ENCODE data around the gene PRPF38B.
"Not testable (repeated sequence)": the region's sequence is repeated elsewhere in the genome, so short reads cannot be mapped to it uniquely, and the experiment has no call there.

The PRPF38B gene

DNA sequence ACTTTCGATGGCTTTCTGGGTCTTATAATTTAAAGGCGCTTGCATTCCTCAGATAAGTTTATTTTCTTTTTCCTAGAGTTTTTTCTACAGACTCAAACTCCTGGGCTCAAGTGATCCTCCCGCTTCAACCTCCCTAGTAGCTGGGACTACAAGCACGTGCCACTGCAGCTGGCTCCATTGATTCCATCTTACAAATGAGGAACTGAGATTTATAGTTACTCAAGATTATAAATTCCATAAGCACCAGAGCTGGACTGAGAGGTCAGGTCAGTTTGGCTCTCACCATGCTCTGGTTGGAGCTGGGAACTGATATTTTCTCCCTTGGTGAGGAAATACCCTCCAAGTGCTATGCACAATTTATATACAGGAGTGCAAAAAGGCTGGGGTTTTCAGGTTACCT lies 13.4 kb upstream of the PRPF38B start:
- DNase-seq (ENCODE audit: low read depth in 1 of 2, low spot score in 1 of 2), result no peak

DNA sequence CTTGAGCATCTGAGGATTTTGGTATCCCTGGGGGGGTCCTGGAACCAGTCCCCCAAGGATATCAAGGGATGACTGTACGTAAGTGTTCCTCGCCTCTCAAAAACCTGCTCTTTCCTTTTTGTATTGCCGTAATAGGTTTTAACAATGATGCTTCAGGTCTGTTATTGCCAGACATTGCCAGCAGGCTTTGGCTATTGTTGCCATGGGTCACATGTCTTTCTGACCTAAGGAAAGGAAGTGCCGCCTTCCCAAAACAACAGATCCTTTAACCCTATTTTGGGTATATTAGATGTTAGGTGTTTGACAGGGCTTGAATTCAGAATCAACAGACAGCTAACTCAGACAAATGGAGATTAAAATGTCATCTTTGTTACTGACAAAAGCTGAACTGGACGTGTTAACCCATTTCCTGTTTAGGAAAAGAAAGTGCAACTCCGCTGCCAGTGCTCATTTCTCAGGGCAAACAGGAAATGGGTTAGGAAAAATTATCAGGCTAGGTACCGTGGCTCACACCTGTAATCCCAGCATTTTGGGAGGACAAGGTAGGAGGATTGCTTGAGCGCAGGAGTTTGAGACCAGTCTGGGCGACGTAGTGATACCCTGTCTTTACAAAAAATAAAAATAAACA lies 12.4 kb upstream of the PRPF38B start:
- DNase-seq (ENCODE audit: low read depth in 1 of 2, low spot score in 1 of 2), result no peak

DNA sequence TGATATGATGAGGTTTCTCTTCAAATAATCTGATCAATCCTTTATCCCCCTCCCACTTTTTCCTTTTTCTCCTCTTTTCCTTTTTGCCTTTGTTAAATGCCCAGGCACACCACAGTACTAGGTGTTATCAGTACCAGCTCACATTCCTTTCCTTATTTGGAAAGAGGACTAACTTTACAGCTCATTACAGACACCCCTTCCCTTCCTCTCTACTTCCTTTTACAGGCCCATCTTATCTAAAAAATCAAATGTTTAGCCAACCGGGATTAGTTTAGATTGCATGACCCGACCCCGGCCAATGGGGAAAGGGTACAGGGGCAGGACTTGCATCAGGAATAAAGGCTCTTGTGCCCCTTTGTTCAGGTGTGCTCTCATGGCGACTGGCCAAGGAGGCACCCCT lies 10.4 kb upstream of the PRPF38B start:
- DNase-seq (ENCODE audit: low read depth in 1 of 2, low spot score in 1 of 2), result not testable (repeated sequence)

DNA sequence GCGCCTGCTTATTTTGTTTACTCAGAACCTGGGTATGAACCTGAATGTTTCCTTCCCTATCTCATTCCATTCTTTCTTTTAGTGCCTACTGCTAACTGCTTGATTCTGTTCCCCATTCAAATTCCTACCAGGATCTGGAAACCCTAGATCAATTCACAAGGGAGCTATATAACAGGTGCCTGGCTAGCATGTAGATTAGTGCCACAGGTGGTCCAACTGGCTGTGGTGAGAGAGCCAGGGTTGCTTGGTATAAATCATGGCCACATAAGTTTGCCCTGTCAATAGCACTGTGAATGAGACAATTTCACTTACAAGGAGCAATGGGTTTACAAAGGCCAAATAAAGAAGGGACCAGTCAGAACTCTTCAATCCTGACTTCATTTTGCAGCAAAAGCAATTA lies 6.6 kb upstream of the PRPF38B start:
- no peak for DNase-seq (ENCODE audit: low read depth in 1 of 2, low spot score in 1 of 2)

DNA sequence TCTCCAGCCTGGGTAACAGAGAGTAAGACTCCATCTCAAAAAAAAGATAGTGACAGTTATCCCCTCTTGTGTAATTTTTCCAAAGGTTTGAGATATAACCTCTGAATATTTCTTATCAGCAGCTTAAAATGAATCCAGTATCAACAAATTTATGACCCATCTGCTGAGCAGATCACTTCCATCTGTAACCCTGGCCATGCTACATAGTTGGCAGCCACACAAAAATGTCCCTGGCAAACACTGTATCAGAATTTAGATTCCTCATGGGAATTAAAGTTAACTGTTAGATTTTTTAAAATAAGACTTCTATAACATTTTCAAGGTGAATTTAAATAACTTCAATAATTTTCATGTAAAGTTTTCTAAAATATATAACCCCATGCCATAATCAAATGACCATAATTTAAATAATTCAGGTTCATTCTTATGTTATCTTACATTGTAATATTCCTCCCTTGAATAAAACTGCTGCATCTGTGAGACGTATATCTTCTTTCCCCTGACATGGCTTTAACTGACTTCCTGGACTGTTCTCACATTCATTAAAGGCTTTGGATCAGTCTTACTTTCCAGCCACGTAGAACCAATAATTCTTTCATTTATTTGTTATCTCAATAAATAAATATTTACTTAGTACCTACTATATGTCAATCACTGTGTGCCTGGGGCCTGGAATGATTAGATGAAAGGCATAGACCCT lies 5.3 kb upstream of the PRPF38B start:
- no peak for DNase-seq (ENCODE audit: low read depth in 1 of 2, low spot score in 1 of 2)

DNA sequence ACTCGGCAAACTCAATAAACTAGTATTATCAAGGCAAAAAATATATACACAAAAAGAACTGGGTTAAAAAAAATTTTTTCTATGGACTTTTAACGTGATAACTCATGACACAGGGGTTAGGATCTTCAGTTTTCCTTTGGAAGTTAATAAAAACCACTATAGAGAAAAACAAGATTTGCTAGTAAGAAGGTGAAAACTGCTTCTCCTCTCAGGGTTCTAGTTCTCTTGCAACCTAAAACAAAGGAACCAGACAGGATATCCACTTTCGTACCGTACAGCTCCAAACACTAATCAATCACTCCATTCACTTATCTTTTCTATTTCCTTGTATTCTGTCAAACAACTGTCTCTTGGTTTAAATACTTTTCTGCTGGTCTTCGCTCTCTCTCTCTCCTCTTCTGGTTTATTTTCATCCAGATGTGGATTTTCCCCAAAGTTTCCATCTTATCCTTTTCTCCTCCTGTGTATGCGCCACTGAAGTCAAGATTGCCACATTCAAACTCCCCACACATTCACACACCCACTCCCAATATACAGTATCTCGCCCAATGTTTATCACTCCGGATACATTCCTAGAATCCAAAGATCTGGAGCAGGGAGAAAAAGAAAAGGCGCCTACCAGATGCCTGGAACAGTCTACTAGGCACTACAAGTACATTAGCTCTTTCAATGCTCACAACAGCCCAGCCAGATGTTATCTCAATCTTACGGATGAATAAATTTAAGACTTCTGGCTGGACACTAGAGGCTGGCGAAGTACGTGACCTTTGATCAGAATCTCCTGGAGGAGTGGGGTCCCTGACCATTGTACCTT lies 775 bp upstream of the PRPF38B start:
- DNase-seq (ENCODE audit: low read depth in 1 of 2, low spot score in 1 of 2), result no peak

DNA sequence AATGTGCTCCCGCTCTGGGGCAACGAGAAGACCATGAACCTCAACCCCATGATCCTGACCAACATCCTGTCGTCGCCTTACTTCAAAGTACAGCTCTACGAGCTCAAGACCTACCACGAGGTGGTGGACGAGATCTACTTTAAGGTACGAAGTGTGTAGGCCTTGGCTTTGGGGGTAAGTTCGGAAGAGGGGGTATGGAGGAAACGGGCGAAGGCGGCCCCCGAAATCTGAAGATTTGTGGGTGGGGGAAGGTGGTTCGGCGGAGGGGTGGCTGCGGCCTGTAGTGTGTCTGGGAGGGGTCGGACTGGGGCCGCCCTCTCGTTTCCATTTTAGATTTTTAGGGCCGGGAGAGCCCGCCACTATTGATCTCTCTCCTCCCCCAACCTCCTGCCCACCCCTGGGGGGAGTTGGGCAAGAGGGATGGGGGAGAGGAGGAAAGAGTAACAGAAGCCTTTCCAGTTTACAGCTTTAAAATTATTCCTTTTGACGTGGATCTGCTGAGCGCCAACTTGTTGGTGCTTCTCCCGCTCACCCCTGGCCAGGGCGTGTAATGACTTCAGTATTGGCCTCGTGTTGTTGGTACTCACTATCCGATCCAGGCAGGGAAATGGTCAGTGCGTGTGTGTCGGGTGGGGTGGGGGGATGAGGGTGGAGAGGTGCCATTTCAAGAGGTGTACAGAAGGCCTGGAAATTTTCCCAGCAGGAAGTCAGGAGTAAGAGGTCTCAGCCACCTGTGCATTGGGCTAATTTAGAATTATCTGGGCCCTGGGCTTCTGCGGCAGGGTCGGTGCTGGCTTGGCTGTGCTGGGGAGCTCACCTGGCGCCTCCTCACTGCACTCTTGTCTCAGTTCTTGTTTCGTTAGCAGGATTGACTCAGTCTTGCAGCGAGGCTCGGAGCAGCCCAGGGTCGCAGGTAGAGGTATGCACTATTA lies 880 bp downstream of the PRPF38B start:
- peak; percentile 42 to 58 for DNase-seq (ENCODE audit: low read depth in 1 of 2, low spot score in 1 of 2)

DNA sequence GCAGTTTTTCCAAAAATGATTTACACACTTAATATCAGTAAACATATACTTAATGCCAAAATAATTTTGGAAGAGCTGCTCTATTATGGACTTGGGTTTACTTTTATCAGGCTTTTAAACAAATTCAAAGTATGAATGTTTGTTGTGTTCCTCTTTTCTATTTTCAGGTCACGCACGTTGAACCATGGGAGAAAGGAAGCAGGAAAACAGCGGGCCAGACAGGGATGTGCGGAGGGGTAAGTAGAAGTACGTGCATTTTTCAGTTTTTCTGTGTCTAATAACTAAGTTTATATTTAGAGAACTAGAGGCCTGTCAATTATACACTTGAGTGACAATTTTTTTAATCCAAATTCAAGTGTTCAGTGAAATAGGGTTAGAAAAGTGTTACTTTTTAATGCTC lies 3.4 kb downstream of the PRPF38B start:
- no peak for DNase-seq (ENCODE audit: low read depth in 1 of 2, low spot score in 1 of 2)

DNA sequence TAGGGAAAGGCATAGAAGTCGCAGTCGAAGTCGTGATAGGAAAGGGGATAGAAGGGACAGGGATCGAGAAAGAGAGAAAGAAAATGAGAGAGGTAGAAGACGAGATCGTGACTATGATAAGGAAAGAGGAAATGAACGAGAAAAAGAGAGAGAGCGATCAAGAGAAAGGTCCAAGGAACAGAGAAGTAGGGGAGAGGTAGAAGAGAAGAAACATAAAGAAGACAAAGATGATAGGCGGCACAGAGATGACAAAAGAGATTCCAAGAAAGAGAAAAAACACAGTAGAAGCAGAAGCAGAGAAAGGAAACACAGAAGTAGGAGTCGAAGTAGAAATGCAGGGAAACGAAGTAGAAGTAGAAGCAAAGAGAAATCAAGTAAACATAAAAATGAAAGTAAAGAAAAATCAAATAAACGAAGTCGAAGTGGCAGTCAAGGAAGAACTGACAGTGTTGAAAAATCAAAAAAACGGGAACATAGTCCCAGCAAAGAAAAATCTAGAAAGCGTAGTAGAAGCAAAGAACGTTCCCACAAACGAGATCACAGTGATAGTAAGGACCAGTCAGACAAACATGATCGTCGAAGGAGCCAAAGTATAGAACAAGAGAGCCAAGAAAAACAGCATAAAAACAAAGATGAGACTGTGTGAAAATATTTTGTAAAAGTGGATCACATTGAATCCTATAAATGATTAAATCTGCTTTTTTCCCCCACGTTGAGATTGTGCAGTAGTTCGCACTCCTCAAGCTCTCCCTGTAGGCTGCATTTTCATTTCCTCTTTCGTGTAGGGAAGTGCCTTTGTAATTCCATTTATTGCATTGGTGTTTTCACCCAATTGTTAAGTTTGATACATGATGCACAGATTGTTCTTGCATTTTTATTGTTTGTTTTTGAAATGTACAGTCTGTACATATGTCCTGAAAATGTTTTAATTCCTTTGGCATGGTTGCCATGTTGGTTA lies 7.5 kb downstream of the PRPF38B start:
- no peak for DNase-seq (ENCODE audit: low read depth in 1 of 2, low spot score in 1 of 2)

DNA sequence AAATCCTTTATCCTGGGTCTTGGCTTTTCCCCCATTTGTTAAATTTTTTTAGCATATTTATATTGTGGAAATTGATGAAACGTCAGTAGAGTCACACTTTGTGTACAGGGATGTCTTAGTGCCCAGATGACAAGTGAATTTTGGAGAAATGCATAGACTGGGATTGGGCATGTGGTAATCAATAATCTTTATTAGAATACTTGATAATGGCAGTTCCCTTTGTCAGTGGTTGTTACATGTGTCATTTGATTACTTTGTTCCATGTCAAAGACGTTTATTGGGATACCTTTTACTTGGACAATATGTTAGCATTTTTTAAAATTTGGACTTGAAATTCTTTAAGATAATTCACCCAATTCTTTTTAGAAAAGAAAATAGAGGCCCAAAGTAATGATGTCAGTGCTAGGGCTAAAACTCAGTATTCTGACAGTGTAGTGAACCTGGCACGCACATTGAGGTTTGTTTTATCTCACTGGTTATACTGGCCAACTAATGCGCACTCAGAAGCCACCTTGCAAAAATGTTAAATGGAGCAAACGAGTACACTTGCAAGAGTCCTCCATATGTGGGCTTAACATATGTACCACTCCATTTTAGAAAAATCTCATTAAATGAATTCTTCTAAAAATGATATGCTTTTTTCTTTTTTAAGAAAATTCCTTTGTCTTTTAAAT lies 9.2 kb downstream of the PRPF38B start:
- no peak for DNase-seq (ENCODE audit: low read depth in 1 of 2, low spot score in 1 of 2)

DNA sequence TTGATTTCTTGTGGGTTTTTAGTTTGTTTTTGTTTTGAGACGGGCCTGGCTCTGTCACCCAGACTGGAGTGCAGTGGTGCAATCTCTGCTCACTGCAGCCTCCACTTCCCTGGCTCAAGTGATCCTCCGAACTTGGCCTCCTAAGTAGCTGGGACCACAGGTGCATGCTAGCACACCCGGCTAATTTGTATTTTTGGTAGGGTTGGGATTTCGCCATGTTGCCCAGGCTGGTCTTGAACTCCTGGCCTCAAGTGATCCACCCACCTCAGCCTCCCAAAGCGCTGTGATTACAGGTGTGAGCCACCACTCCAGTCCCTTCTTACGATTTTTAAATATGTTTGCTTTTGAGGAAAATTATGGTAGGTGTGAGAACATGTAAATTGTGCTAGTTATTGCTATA lies 10.0 kb downstream of the PRPF38B start:
- not testable (repeated sequence) for DNase-seq (ENCODE audit: low read depth in 1 of 2, low spot score in 1 of 2)

DNA sequence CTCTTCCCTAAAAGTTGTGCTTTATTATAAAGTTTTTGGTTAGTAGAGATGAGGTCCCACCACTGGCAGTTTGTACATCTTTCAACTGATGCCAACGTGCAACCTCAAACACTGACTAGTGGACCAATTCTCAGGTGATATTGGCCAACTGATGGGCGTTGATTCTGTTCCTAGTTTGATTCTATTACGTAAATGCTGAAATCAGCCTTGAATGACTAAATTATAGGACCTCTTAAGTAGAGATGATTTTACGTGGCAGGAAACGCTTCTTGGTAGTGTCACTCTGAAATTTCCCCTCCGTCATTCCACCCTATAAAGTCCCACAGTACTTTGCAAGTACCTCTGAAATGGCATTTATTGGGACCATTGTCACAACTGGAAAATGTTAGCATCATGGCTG lies 11.8 kb downstream of the PRPF38B start:
- DNase-seq (ENCODE audit: low read depth in 1 of 2, low spot score in 1 of 2), result no peak

DNA sequence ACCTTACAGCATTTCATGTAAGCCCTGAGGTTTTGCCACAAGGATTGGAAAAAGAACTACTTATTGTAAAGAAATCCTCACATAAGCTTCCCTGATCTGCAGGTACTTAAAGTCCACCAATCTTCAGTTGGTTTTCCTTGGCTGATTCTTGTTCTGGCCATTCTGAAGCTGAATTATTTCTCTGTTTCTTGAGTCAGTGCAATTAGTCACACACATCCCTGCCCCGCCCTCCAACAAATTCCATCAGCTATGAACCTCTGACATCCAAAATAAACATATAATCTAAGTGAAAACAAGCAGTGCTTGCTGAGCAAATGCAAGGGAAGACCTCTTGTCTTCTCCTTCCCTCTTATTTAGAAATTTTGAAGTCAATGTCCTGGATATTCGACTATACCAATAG lies 12.4 kb downstream of the PRPF38B start:
- no peak for DNase-seq (ENCODE audit: low read depth in 1 of 2, low spot score in 1 of 2)

DNA sequence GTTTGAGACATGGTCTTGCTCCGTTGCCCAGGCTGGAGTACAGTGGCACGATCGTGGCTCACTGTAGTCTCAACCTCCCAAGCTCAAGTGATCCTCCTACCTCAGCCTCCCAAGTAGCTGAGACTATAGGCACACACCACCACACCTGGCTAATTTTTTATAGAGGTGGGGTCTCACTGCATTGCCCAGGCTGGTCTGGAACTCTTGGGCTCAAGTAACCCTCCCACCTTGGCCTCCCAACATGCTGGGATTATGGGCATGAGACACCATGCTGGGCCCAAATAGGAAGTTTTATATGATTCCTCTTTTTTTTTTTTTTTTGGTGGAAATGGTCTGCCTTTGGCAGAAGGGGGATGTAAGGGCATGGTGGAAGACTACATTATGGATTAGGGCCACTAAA lies 14.5 kb downstream of the PRPF38B start:
- no peak for DNase-seq (ENCODE audit: low read depth in 1 of 2, low spot score in 1 of 2)

DNA sequence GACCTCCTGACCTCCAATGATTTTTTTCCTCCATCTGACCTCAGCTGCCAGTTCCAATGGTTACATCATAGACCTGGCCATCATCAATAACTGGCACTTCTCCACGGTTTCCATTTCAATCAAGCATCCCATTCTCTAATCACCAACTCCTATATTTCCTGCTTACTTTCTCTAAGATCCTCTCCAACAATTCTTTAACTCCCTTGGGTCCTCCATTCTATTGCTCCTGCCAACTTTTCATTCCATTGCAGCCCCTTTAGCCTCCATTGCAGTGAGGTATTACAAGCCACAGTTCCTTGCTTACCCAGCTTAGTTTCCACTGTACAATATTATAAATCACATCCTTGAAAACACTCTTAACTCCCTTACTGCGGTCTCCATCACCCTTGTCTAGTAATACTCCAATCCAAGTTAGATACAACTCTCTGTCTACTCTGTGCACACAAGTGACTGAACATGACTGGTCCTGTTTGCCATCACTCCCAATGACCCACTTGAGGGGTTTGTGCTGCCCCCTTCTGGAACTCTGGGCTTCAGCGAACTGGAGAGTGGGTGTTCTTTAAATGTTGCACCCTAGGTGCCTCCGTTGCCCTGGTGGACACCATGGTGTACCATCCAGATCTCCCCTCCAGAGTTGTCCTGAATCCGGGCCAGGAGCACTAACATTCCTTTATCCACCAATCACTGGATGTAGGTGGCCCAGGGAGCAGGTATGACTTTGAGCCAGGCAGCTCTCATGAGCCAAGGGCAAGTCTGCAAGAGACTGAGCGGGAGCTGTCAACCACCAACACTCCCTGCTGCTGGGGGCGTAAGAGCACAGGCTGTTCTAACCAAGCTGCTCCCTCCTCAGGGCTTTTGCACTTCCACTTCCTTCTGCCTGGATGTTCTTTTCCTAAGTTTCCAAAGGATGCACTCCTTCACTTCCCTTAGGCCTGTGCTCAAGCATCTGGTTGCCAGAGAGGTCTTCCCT lies 16.9 kb downstream of the PRPF38B start:
- DNase-seq (ENCODE audit: low read depth in 1 of 2, low spot score in 1 of 2), result peak; percentile 32 to 35

DNA sequence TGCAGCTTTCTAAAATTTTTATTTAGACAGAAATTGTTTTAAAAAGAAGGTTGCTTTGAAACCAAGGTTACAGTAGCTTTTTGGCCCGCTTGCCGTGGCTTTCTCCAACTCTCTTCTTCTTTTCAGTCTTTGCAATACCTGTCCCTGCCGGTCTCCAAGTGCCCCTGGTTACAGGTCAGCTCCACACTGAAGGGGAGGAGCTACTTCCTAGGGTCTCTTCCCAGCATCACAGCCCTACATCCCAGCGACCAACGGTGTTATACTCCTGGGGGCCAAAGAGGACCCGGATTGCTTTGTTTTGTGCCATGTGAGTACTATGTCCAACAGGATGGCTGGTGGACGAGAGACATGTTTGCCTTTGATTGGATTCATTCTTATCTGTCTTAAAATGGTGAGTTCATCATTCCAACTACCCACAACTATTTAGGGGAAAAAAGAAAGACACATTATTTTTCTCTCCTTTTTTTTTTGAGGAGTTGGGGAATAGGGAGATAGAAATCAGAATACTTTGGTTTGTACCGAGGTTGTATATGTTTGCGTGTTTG lies 20.6 kb downstream of the PRPF38B start, which contains the start of gene FNDC7:
Gene FNDC7 (plus strand): TSS at position 303 of the 545 bp plus-strand sequence. CDS start 26 bp downstream, at position 329.
- DNase-seq (ENCODE audit: low read depth in 1 of 2, low spot score in 1 of 2), result no peak

DNA sequence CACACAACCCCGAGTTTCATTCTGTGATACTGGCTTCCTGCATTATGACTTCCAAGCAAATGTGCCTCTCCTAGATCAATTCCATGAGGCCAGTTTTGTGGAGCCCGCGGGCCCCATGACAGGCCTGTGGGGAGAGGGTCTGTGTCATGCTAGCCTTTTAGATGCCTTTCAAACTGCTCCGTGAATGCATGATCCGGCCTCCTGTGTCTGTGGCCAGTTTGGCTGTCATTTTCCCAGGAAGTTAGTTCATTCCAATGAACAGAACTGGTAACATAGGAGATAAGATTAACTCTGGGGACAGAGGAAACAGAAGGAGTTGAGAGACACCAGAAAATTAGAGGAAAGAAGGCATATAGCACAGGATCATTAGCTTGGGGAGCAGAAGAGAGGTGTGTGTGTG lies 23.8 kb downstream of the PRPF38B start:
- no peak for DNase-seq (ENCODE audit: low read depth in 1 of 2, low spot score in 1 of 2)

Measured in activated T-helper 1 cell treated with anti-CD3 and anti-CD28 coated beads, Interleukin-2, amount 50 U/mL, for 16 hours (primary cell).